ENCODE measurements around the gene ZBTB5. TPM values are rescaled to one million over a fixed set of nuclear protein-coding genes. Genes with fewer than 3 reads are reported as not detected.

ZBTB5 gene
- total RNA-seq, 4 donors from 2014 or later, result 5.6 to 7.0 (median 6.7) TPM

GRCh38 chr9:37466037-37466709 lies 923 bp upstream of the ZBTB5 start:
- H3K27me3 ChIP-seq, result no peaks in the 10 kb centered on the region
- in situ Hi-C loops (cut with MboI; ENCODE audit: low sequenced_read_pairs in 4 of 4), result loop anchor here in 2 of 4 donors (10.0 to 25.0 kb wide), 3 partner anchors 51 to 596 kb away; partner anchors contain the start of genes SHB (in 1 of the 2) and TOMM5 (in 1 of the 2)
- TF ChIP-seq, protein P1, sequence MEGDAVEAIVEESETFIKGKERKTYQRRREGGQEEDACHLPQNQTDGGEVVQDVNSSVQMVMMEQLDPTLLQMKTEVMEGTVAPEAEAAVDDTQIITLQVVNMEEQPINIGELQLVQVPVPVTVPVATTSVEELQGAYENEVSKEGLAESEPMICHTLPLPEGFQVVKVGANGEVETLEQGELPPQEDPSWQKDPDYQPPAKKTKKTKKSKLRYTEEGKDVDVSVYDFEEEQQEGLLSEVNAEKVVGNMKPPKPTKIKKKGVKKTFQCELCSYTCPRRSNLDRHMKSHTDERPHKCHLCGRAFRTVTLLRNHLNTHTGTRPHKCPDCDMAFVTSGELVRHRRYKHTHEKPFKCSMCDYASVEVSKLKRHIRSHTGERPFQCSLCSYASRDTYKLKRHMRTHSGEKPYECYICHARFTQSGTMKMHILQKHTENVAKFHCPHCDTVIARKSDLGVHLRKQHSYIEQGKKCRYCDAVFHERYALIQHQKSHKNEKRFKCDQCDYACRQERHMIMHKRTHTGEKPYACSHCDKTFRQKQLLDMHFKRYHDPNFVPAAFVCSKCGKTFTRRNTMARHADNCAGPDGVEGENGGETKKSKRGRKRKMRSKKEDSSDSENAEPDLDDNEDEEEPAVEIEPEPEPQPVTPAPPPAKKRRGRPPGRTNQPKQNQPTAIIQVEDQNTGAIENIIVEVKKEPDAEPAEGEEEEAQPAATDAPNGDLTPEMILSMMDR (IDR thresholded peaks at IDR 0.05 in 4 of 5, conservative IDR thresholded peaks at IDR 0.05 in 1 of 5), result no peak
- TF ChIP-seq POLR2A (IDR thresholded peaks at IDR 0.05), result no peak
- intact Hi-C loops (cut with DNase I; ENCODE audit: low total_unique reads), result loop anchor here (5.0 to 10.0 kb wide), 3 partner anchors 111 to 631 kb away; partner anchors contain the start of genes FBXO10 and ZCCHC7
- peak overlapping the region; percentile 91 to 100 (median 97) for H3K27ac ChIP-seq
- peaks cover 26 to 27% of the 10 kb centered on the region in 2 donors for H3K4me1 ChIP-seq
- ATAC-seq (peak; percentile 21 to 28), DNase-seq (peak; percentile 22 to 30)
- no peaks in the 10 kb centered on the region for H3K9me3 ChIP-seq
- no peaks in the 10 kb centered on the region for H3K36me3 ChIP-seq
- H3K4me3 ChIP-seq, result peak overlapping the region; percentile 70 to 91 (median 81)

DNA sequence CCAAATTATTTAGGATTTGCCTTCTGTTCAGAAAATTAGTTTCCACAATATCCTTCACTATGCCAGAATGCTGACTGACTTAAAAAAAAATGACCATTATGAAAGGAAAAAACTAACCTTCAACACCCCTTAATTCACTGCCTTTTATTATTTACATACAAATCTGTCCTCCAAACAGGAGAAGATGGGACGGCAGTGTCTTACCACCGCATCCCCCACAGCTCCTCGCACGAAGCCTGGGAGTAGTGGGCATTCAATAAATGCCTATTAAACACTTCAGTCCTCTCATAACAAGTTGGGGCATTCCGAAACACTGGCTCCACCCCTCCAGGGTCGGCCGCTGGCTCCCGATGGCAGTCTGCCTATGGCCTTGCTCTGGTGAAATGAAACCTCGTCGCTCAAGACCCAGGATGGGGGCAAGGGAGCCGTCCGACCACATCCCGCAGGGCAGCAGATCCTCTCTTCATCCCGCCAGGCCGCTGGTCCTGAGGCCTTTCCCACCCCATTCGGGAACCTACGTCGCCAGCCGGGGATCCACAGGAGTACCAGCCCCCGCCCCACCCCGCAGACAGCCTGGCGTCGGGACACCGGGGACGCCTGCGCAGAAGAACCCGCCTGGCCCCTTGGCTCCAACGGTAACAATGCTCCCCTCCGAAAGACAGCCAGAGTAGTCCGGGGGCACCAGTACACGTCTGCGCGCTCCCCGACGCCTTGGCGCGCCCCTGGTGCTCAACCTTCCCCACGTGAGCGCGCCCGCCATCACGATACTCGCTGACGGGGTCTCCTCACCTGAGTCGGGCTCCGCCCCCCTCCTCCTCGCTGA lies 613 bp downstream of the ZBTB5 start:
- TF ChIP-seq, protein P1 (IDR thresholded peaks at IDR 0.05 in 4 of 5, conservative IDR thresholded peaks at IDR 0.05 in 1 of 5), result no peak
- TF ChIP-seq POLR2A (IDR thresholded peaks at IDR 0.05), result peak; percentile 54 to 57
- peaks cover 26 to 27% of the 10 kb centered on the region in 2 donors for H3K4me1 ChIP-seq
- no peaks in the 10 kb centered on the region for H3K36me3 ChIP-seq
- H3K27me3 ChIP-seq, result no peaks in the 10 kb centered on the region
- in situ Hi-C loops (cut with MboI; ENCODE audit: low sequenced_read_pairs in 4 of 4), result loop anchor here in 2 of 4 donors (10.0 to 25.0 kb wide), 3 partner anchors 50 to 598 kb away; partner anchors contain the start of genes SHB (in 1 of the 2) and TOMM5 (in 1 of the 2)
- peak overlapping the region; percentile 91 to 100 (median 97) for H3K27ac ChIP-seq
- DNase-seq (peak; percentile 62 to 82), ATAC-seq (peak; percentile 39 to 42)
- H3K4me3 ChIP-seq, result peak overlapping the region; percentile 70 to 92 (median 90)
- intact Hi-C loops (cut with DNase I; ENCODE audit: low total_unique reads), result loop anchor here (1.0 to 10.0 kb wide), 5 partner anchors 21 to 633 kb away; partner anchors contain the start of genes FBXO10, GRHPR, POLR1E and ZCCHC7
- no peaks in the 10 kb centered on the region for H3K9me3 ChIP-seq

- H3K4me1 ChIP-seq, result peaks cover 26 to 27% of the 10 kb centered on the region in 2 donors
- peak overlapping the region; percentile 70 to 92 (median 90) for H3K4me3 ChIP-seq
- H3K27me3 ChIP-seq, result no peaks in the 10 kb centered on the region
Observed at GRCh38 chr9:37464006-37464405, 1.2 kb downstream of the ZBTB5 start.

DNA sequence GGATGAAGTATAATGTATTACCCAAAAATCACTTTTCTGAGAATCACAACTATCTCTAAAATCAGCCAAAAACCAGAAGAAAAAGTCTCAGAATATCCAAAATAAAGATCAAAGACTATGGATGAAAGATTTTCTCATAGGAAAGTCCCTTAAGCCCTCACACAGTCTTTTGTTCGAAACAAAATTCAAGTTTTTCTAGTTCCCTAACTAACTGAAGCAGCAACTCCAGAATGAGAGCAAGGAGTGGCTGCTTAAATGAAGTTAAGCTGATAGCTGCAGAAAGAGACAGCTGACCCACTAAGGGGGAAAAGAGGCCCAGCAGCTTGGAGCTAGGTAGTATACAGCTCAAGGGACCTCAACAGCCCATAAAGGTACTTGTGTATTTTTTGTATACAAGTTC lies 8.4 kb downstream of the ZBTB5 start:
- Histone ChIP-seq H3K36me3 (no peaks in the 10 kb centered on the region), H3K9me3 (no peaks in the 10 kb centered on the region), H3K4me1 (peaks cover 13 to 34% of the 10 kb centered on the region in 2 donors), H3K4me3 (no peak overlapping the region), H3K27me3 (no peaks in the 10 kb centered on the region), H3K27ac (no peak overlapping the region)
- TF ChIP-seq, protein P1 (IDR thresholded peaks at IDR 0.05 in 4 of 5, conservative IDR thresholded peaks at IDR 0.05 in 1 of 5), result no peak
- no peak for TF ChIP-seq POLR2A (IDR thresholded peaks at IDR 0.05)
- DNase-seq (no peak), ATAC-seq (no peak)
- intact Hi-C loops (cut with DNase I; ENCODE audit: low total_unique reads) (no loop called here), in situ Hi-C loops (cut with MboI; ENCODE audit: low sequenced_read_pairs in 4 of 4) (loop anchor here in 1 of 4 donors (25.0 kb wide), 1 partner anchor 605 kb away; the partner anchor contains the start of gene SHB)

More at GRCh38 chr9:37464006-37464405, 1.2 kb downstream of the ZBTB5 start:
- no peaks in the 10 kb centered on the region for H3K36me3 ChIP-seq
- intact Hi-C loops (cut with DNase I; ENCODE audit: low total_unique reads), result loop anchor here (2.0 to 10.0 kb wide), 2 partner anchors 41 to 339 kb away; partner anchors contain the start of genes GRHPR and ZCCHC7
- H3K27ac ChIP-seq, result peak overlapping the region; percentile 91 to 100 (median 97)
- ATAC-seq (no peak), DNase-seq (no peak)
- H3K9me3 ChIP-seq, result no peaks in the 10 kb centered on the region
- TF ChIP-seq POLR2A (IDR thresholded peaks at IDR 0.05), result no peak
- TF ChIP-seq, protein P1 (IDR thresholded peaks at IDR 0.05 in 4 of 5, conservative IDR thresholded peaks at IDR 0.05 in 1 of 5), result no peak
- in situ Hi-C loops (cut with MboI; ENCODE audit: low sequenced_read_pairs in 4 of 4), result loop anchor here in 2 of 4 donors (10.0 to 25.0 kb wide), 3 partner anchors 49 to 598 kb away; partner anchors contain the start of genes SHB (in 1 of the 2) and TOMM5 (in 1 of the 2)

Data from gastrocnemius medialis (tissue), 4 donors.